Measurements from ENCODE around the gene PTPRC. TPM values are rescaled to one million over a fixed set of nuclear protein-coding genes. Genes with fewer than 3 reads are reported as not detected.

The PTPRC gene
- total RNA-seq, 1 experiment from 2014 or later = not detected

- no peak overlapping the region for H3K4me3 ChIP-seq
- H3K27ac ChIP-seq = no peak overlapping the region
- no peaks in the 10 kb centered on the region for H3K9me3 ChIP-seq (replicated peaks)
- no peaks in the 10 kb centered on the region for H3K27me3 ChIP-seq
- H3K4me1 ChIP-seq = no peaks in the 10 kb centered on the region
- no peaks in the 10 kb centered on the region for H3K36me3 ChIP-seq
- DNase-seq = no peak
Measured at GRCh38 chr1:198754670-198755069, 115.8 kb downstream of the PTPRC start.

DNA sequence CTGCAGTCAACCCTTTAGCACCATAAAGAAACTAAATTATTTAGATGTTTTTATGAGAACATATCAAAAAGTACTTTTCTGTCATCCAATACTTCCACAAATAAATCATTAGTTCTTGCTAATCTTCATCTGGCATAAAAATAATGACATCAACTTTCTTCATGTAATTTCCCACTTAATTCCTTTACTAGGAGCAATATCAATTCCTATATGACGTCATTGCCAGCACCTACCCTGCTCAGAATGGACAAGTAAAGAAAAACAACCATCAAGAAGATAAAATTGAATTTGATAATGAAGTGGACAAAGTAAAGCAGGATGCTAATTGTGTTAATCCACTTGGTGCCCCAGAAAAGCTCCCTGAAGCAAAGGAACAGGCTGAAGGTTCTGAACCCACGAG is 116.9 kb downstream of the PTPRC start:
- no peaks in the 10 kb centered on the region for H3K36me3 ChIP-seq
- H3K4me3 ChIP-seq = no peak overlapping the region
- H3K9me3 ChIP-seq (replicated peaks) = no peaks in the 10 kb centered on the region
- H3K27ac ChIP-seq = no peak overlapping the region
- H3K27me3 ChIP-seq = no peaks in the 10 kb centered on the region
- H3K4me1 ChIP-seq = no peaks in the 10 kb centered on the region
- DNase-seq = no peak

GRCh38 chr1:198756470-198756869 is 117.6 kb downstream of the PTPRC start:
- H3K36me3 ChIP-seq = no peaks in the 10 kb centered on the region
- no peaks in the 10 kb centered on the region for H3K27me3 ChIP-seq
- peak in 1 of 2 experiments; percentile 17 for DNase-seq
- no peaks in the 10 kb centered on the region for H3K9me3 ChIP-seq (replicated peaks)
- no peak overlapping the region for H3K4me3 ChIP-seq
- H3K27ac ChIP-seq = no peak overlapping the region
- H3K4me1 ChIP-seq = no peaks in the 10 kb centered on the region

GRCh38 chr1:198761859-198762616 is 123.2 kb downstream of the PTPRC start:
- H3K9me3 ChIP-seq (replicated peaks) = no peaks in the 10 kb centered on the region
- no peak overlapping the region for H3K4me3 ChIP-seq
- no peak for DNase-seq
- H3K4me1 ChIP-seq = no peaks in the 10 kb centered on the region
- no peak overlapping the region for H3K27ac ChIP-seq
- H3K27me3 ChIP-seq = no peaks in the 10 kb centered on the region
- H3K36me3 ChIP-seq = no peaks in the 10 kb centered on the region

- Histone ChIP-seq H3K9me3 (replicated peaks) (no peaks in the 10 kb centered on the region), H3K27me3 (no peaks in the 10 kb centered on the region), H3K27ac (no peak overlapping the region), H3K36me3 (no peaks in the 10 kb centered on the region), H3K4me3 (no peak overlapping the region), H3K4me1 (no peaks in the 10 kb centered on the region)
- no peak for DNase-seq
Measured at GRCh38 chr1:198763298-198763714, 124.5 kb downstream of the PTPRC start.

DNA sequence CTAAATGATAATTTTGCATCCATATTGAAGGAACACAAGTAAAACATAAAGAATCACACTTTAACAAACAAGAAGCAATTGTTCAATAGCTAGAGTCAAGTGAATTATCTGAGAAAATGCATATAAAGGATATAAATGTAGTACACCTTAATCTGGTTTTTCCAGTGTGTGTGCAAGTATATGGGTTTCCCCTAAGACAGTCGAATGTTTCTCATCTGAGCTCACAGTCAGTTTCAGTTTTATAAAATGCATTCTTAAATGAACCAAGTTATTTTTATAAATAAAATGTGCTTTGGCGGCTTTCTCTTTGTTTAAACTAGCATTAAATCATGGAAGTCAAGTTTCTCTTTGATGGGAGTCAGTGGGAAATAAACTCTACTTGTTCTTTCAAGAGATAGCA is 125.9 kb downstream of the PTPRC start:
- Histone ChIP-seq H3K9me3 (replicated peaks) (no peaks in the 10 kb centered on the region), H3K27ac (no peak overlapping the region), H3K36me3 (no peaks in the 10 kb centered on the region), H3K4me3 (no peak overlapping the region), H3K4me1 (no peaks in the 10 kb centered on the region), H3K27me3 (no peaks in the 10 kb centered on the region)
- no peak for DNase-seq

DNA sequence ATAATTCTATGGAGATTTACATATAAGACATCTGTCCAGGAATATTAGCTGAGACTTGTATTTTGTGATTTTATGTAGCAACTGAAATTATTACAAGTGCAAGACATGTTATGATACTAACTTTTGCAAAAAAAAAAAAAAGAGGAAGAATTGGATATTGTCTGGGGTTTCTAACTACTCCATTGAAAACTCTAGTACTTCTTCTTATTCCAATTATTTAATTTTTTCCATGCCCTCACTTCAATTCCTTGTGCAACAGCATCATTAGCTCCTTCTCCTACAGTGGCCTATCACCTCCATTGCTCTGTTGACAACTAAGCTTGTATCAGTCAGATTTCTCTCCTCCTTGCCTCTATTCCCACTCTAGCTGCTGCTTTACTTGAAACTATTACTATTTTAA is 126.6 kb downstream of the PTPRC start:
- DNase-seq = no peak
- Histone ChIP-seq H3K9me3 (replicated peaks) (no peaks in the 10 kb centered on the region), H3K36me3 (no peaks in the 10 kb centered on the region), H3K4me3 (no peak overlapping the region), H3K27ac (no peak overlapping the region), H3K4me1 (no peaks in the 10 kb centered on the region), H3K27me3 (no peaks in the 10 kb centered on the region)

GRCh38 chr1:198771563-198772153 is 132.8 kb downstream of the PTPRC start:
- no peak overlapping the region for H3K27ac ChIP-seq
- H3K27me3 ChIP-seq = no peaks in the 10 kb centered on the region
- no peaks in the 10 kb centered on the region for H3K9me3 ChIP-seq (replicated peaks)
- no peaks in the 10 kb centered on the region for H3K4me1 ChIP-seq
- H3K36me3 ChIP-seq = no peaks in the 10 kb centered on the region
- DNase-seq = peak; percentile 4 to 35
- no peak overlapping the region for H3K4me3 ChIP-seq

DNA sequence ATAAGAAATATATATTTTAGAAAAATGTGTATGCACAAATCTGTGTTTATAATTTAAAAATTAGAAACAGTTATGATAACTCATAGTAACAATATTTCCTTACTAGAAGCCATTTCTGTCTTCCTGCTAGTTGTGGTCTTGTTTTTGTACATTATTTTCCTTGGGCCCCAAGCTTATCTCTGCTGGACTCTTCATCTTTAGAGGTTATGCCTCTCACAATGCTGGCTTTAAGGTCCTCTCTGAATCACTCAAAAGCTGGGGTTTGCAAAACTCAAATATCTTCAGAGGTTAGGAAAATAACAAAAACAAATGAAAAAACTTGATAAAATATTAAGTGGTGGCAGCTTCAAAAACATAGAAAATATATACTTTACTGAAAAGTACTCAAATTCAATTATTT is 133.8 kb downstream of the PTPRC start:
- no peaks in the 10 kb centered on the region for H3K9me3 ChIP-seq (replicated peaks)
- H3K27ac ChIP-seq = no peak overlapping the region
- H3K4me3 ChIP-seq = no peak overlapping the region
- no peaks in the 10 kb centered on the region for H3K27me3 ChIP-seq
- H3K36me3 ChIP-seq = no peaks in the 10 kb centered on the region
- H3K4me1 ChIP-seq = no peaks in the 10 kb centered on the region
- DNase-seq = no peak

DNA sequence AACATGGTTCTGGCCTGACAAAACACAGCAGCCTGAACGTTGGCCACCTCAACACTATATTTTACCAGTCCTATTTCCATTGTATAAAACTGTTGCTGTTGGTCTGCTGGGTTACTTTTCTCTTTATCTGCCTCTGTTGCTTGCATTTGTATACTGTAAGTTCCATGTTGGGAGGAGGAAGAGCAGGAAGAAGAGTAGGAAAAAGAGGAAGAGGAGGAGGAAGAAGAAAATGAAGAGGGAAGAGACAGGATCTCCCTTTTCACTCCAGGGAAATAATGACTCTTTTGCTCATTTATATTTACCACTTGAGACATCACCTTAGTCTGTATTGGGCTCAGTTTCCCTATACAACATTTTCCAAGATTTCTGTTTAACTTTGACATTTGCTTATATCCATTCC is 134.2 kb downstream of the PTPRC start:
- no peaks in the 10 kb centered on the region for H3K27me3 ChIP-seq
- no peaks in the 10 kb centered on the region for H3K9me3 ChIP-seq (replicated peaks)
- H3K36me3 ChIP-seq = no peaks in the 10 kb centered on the region
- no peak overlapping the region for H3K27ac ChIP-seq
- no peaks in the 10 kb centered on the region for H3K4me1 ChIP-seq
- DNase-seq = no peak
- H3K4me3 ChIP-seq = no peak overlapping the region

- Histone ChIP-seq H3K9me3 (replicated peaks) (no peaks in the 10 kb centered on the region), H3K27ac (no peak overlapping the region), H3K4me3 (no peak overlapping the region), H3K4me1 (no peaks in the 10 kb centered on the region), H3K27me3 (no peaks in the 10 kb centered on the region), H3K36me3 (no peaks in the 10 kb centered on the region)
- no peak for DNase-seq
Measured at GRCh38 chr1:198773523-198773922, 134.7 kb downstream of the PTPRC start.

DNA sequence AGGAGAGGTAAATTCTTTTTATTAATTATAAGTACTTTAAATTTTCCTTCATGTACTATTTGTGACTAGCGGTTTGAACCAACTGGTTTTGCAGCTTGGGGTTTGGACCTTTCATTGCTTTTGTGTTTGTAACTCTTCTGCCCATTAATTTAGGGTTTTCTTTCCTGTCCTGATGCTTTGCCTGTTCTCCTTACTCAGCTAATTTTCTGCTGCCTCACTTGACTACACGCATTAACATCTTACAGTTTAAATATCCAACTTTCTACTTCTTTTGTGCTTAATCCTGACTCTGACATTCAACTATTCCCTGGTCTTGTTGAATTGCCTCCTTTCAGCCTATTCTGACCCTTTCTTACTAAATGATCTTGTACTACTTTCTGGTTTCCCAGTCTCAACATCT is 135.6 kb downstream of the PTPRC start:
- H3K36me3 ChIP-seq = no peaks in the 10 kb centered on the region
- no peaks in the 10 kb centered on the region for H3K4me1 ChIP-seq
- no peak overlapping the region for H3K27ac ChIP-seq
- DNase-seq = no peak
- no peaks in the 10 kb centered on the region for H3K27me3 ChIP-seq
- no peak overlapping the region for H3K4me3 ChIP-seq
- no peaks in the 10 kb centered on the region for H3K9me3 ChIP-seq (replicated peaks)

- Histone ChIP-seq H3K4me3 (no peak overlapping the region), H3K36me3 (no peaks in the 10 kb centered on the region), H3K27ac (no peak overlapping the region), H3K4me1 (no peaks in the 10 kb centered on the region), H3K9me3 (replicated peaks) (no peaks in the 10 kb centered on the region), H3K27me3 (no peaks in the 10 kb centered on the region)
- peak in 1 of 2 experiments; percentile 13 for DNase-seq
Measured at GRCh38 chr1:198775606-198776005, 136.8 kb downstream of the PTPRC start.

DNA sequence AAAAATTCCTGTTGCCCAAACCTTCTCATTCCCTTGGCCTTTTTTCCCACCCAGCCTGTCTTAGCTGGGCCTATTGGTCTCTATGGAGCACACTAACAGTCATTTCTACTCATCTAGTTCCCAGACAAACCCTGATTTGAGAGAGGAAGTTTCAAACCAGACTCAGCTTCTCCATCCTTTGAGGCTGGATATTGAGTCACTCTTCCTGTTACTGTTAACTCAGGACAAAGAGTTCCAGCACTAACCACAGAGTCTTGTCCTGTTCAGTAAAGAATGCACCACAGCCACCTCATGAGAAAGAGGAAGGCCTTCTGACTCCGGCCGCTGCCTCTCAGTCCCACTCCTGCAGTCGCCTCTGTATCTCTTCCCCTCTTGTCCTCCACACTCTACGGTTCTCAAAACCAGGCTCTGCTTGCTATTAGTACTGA is 137.8 kb downstream of the PTPRC start:
- no peak overlapping the region for H3K4me3 ChIP-seq
- H3K27ac ChIP-seq = no peak overlapping the region
- no peak for DNase-seq
- no peaks in the 10 kb centered on the region for H3K9me3 ChIP-seq (replicated peaks)
- H3K27me3 ChIP-seq = no peaks in the 10 kb centered on the region
- no peaks in the 10 kb centered on the region for H3K4me1 ChIP-seq
- H3K36me3 ChIP-seq = no peaks in the 10 kb centered on the region

- H3K36me3 ChIP-seq = no peaks in the 10 kb centered on the region
- H3K27me3 ChIP-seq = no peaks in the 10 kb centered on the region
- H3K9me3 ChIP-seq (replicated peaks) = no peaks in the 10 kb centered on the region
- no peak overlapping the region for H3K4me3 ChIP-seq
- no peak overlapping the region for H3K27ac ChIP-seq
- no peaks in the 10 kb centered on the region for H3K4me1 ChIP-seq
- DNase-seq = no peak
Measured at GRCh38 chr1:198778049-198778448, 139.2 kb downstream of the PTPRC start.

DNA sequence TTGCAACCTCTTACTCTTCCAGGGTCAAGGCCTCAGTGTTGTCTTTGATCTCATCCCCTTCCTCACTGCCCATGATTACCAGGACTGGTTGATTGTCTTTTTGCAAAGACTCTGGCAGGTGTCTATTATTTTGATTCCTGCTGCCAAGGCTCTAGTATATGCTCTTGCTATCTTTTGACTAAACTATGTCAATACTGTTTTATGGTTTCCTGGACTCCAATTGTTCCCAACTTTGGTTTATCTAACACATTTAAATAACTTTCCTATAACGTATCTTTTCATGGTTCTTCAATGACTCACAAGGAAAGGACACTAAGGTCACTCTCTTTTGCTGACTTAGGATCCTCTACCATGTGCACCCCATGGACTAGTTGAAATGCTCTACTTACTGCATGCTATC is 141.5 kb downstream of the PTPRC start:
- Histone ChIP-seq H3K9me3 (replicated peaks) (no peaks in the 10 kb centered on the region), H3K36me3 (no peaks in the 10 kb centered on the region), H3K4me3 (no peak overlapping the region), H3K27ac (no peak overlapping the region), H3K27me3 (no peaks in the 10 kb centered on the region), H3K4me1 (no peaks in the 10 kb centered on the region)
- no peak for DNase-seq
